HG02763 (cell line): Measurements from ENCODE around the gene PSMG2.

Experiments
- ATAC-seq: cut with Tn5 transposase; IDR thresholded peaks from one replicate; pipeline ENCODE4 v1.9.1; 2021; ENCODE audit warnings: mild to moderate bottlenecking, moderate library complexity; ENCODE audit not compliant: unreplicated experiment

The PSMG2 gene

GRCh38 chr18:12702221-12703095 lies at the start of gene PSMG2, which contains the start of gene CEP76:
PSMG2 (plus strand) TSS chr18:12703042; CDS start chr18:12703108, 66 bp downstream.
CEP76 (minus strand) TSS chr18:12702723; CDS start chr18:12702548, 175 bp downstream.
- ATAC-seq, result peak; percentile 83

GRCh38 chr18:12654971-12655370 lies 47.9 kb upstream of the PSMG2 start:
- ATAC-seq, result no peak

- no peak for ATAC-seq
Observed at GRCh38 chr18:12656605-12656937, 46.3 kb upstream of the PSMG2 start.

- ATAC-seq, result peak; percentile 35
Observed at GRCh38 chr18:12656938-12657683, 45.7 kb upstream of the PSMG2 start.

GRCh38 chr18:12657684-12658425 lies 45.0 kb upstream of the PSMG2 start, which contains the start of gene SPIRE1:
SPIRE1 (minus strand) TSS chr18:12658107; CDS start chr18:12657866, 241 bp downstream.
- ATAC-seq, result peak; percentile 70

- ATAC-seq, result no peak
Observed at GRCh38 chr18:12658426-12659138, 44.3 kb upstream of the PSMG2 start.

GRCh38 chr18:12659904-12660605 lies 42.8 kb upstream of the PSMG2 start:
- no peak for ATAC-seq

- no peak for ATAC-seq
Observed at GRCh38 chr18:12668041-12668440, 34.8 kb upstream of the PSMG2 start.

GRCh38 chr18:12679183-12679786 lies 23.6 kb upstream of the PSMG2 start:
- no peak for ATAC-seq

GRCh38 chr18:12686100-12686499 lies 16.7 kb upstream of the PSMG2 start:
- ATAC-seq, result no peak

GRCh38 chr18:12689256-12689850 lies 13.5 kb upstream of the PSMG2 start:
- no peak for ATAC-seq

GRCh38 chr18:12692206-12692605 lies 10.6 kb upstream of the PSMG2 start:
- ATAC-seq, result no peak

- ATAC-seq, result no peak
Observed at GRCh38 chr18:12694032-12694431, 8.8 kb upstream of the PSMG2 start.

- no peak for ATAC-seq
Observed at GRCh38 chr18:12699747-12700146, 3.1 kb upstream of the PSMG2 start.

GRCh38 chr18:12701161-12701560 lies 1.7 kb upstream of the PSMG2 start:
- ATAC-seq, result no peak

- no peak for ATAC-seq
Observed at GRCh38 chr18:12703096-12703567, 290 bp downstream of the PSMG2 start.

GRCh38 chr18:12703664-12704063 lies 822 bp downstream of the PSMG2 start:
- no peak for ATAC-seq

GRCh38 chr18:12711446-12711845 lies 8.6 kb downstream of the PSMG2 start:
- ATAC-seq, result no peak
